ENCODE results near the gene TOMM40.

Gene TOMM40

GRCh38 chr19:44947041-44947581 lies 56.1 kb downstream of the TOMM40 start:
- FAIRE-seq (no peak), DNase-seq (ENCODE audit: insufficient read length, low spot score) (no peak)
- TF ChIP-seq SPI1 (IDR thresholded peaks at IDR 0.05; ENCODE audit: low read depth, low read length) (no peak), POLR2AphosphoS5 (IDR thresholded peaks at IDR 0.05; ENCODE audit: low read depth, low read length) (no peak), TAF1 (IDR thresholded peaks at IDR 0.05; ENCODE audit: low read depth, low read length) (no peak), POU2F2 (IDR thresholded peaks at IDR 0.05; ENCODE audit: low read depth, low read length) (no peak), POLR2A (IDR thresholded peaks at IDR 0.05; ENCODE audit: low read depth, low read length) (no peak), PAX5 (IDR thresholded peaks at IDR 0.05; ENCODE audit: insufficient read depth, low read length, severe bottlenecking) (no peak)

GRCh38 chr19:44948237-44948636 lies 57.2 kb downstream of the TOMM40 start:
- no peak for FAIRE-seq
- no peak for DNase-seq (ENCODE audit: insufficient read length, low spot score)
- TF ChIP-seq TAF1 (IDR thresholded peaks at IDR 0.05; ENCODE audit: low read depth, low read length) (no peak), PAX5 (IDR thresholded peaks at IDR 0.05; ENCODE audit: insufficient read depth, low read length, severe bottlenecking) (no peak), POLR2AphosphoS5 (IDR thresholded peaks at IDR 0.05; ENCODE audit: low read depth, low read length) (no peak), POU2F2 (IDR thresholded peaks at IDR 0.05; ENCODE audit: low read depth, low read length) (no peak), SPI1 (IDR thresholded peaks at IDR 0.05; ENCODE audit: low read depth, low read length) (no peak), POLR2A (IDR thresholded peaks at IDR 0.05; ENCODE audit: low read depth, low read length) (no peak)

GRCh38 chr19:44948763-44949374 lies 57.8 kb downstream of the TOMM40 start:
- TF ChIP-seq PAX5 (IDR thresholded peaks at IDR 0.05; ENCODE audit: insufficient read depth, low read length, severe bottlenecking) (no peak), POU2F2 (IDR thresholded peaks at IDR 0.05; ENCODE audit: low read depth, low read length) (no peak), SPI1 (IDR thresholded peaks at IDR 0.05; ENCODE audit: low read depth, low read length) (no peak), POLR2A (IDR thresholded peaks at IDR 0.05; ENCODE audit: low read depth, low read length) (no peak), TAF1 (IDR thresholded peaks at IDR 0.05; ENCODE audit: low read depth, low read length) (no peak), POLR2AphosphoS5 (IDR thresholded peaks at IDR 0.05; ENCODE audit: low read depth, low read length) (no peak)
- FAIRE-seq (no peak), DNase-seq (ENCODE audit: insufficient read length, low spot score) (no peak)

- FAIRE-seq (no peak), DNase-seq (ENCODE audit: insufficient read length, low spot score) (no peak)
- no peak for TF ChIP-seq SPI1 (IDR thresholded peaks at IDR 0.05; ENCODE audit: low read depth, low read length)
- TF ChIP-seq PAX5 (IDR thresholded peaks at IDR 0.05; ENCODE audit: insufficient read depth, low read length, severe bottlenecking), result no peak
- no peak for TF ChIP-seq POLR2A (IDR thresholded peaks at IDR 0.05; ENCODE audit: low read depth, low read length)
- no peak for TF ChIP-seq POU2F2 (IDR thresholded peaks at IDR 0.05; ENCODE audit: low read depth, low read length)
These were observed 58.5 kb downstream of the TOMM40 start for GRCh38 chr19:44949550-44949949.

- no peak for FAIRE-seq
- peak; percentile 59 for DNase-seq (ENCODE audit: insufficient read length, low spot score)
- TF ChIP-seq POLR2AphosphoS5 (IDR thresholded peaks at IDR 0.05; ENCODE audit: low read depth, low read length) (no peak), POLR2A (IDR thresholded peaks at IDR 0.05; ENCODE audit: low read depth, low read length) (no peak)
These were observed 60.4 kb downstream of the TOMM40 start for GRCh38 chr19:44951179-44952159.

Measured in GM12891 (cell line).